GM23248 (cell line): ENCODE data around the gene UGT2B15.
"Not testable (repeated sequence)": the region's sequence is repeated elsewhere in the genome, so short reads cannot be mapped to it uniquely, and the experiment has no call there.

Source experiments
- EZH2 ChIP-seq: fragments of 200-600 bp; sonication (generic); IDR thresholded peaks from 2 replicates; pipeline ENCODE4 v1.6.1; 2018; ENCODE audit warnings: antibody characterized with exemption, mild to moderate bottlenecking; ENCODE audit not compliant: insufficient read depth, poor library complexity, severe bottlenecking
- EZH2phosphoT487 ChIP-seq: fragments of 200-600 bp; sonication (generic); IDR thresholded peaks from 2 replicates; pipeline ENCODE4 v1.6.1; 2018; ENCODE audit warnings: antibody characterized with exemption, moderate library complexity, mild to moderate bottlenecking, low read depth; ENCODE audit not compliant: insufficient read depth

GRCh38 chr4:68667551-68667950 is 2.9 kb downstream of the UGT2B15 start:
- not testable (repeated sequence) for TF ChIP-seq EZH2phosphoT487, EZH2
